CD14-positive monocyte (primary cell): ENCODE measurements around the gene LIAS. TPM values are rescaled to one million over a fixed set of nuclear protein-coding genes. Genes with fewer than 3 reads are reported as not detected.
"Not testable (repeated sequence)": the region's sequence is repeated elsewhere in the genome, so short reads cannot be mapped to it uniquely, and the experiment has no call there.

Experiments used
- DNase-seq, 3 donors: peaks; one replicate each; pipeline ENCODE4 v3.0.0-alpha.2; 2011 to 2022
- H2AFZ ChIP-seq: 2 replicates; pipeline ENCODE4 v1.6.0; 2012; ENCODE audit warnings: mild to moderate bottlenecking, low read depth, low read length, inconsistent platforms; ENCODE audit not compliant: insufficient read depth, poor library complexity, severe bottlenecking
- H3K27ac ChIP-seq, 2 donors: 1 replicate in 1 of 2; 2 replicates in 1 of 2; pipeline ENCODE4 v1.5.1; 2012 to 2013; ENCODE audit warnings: low read length in 2 of 2, control low read depth in 1 of 2, inconsistent platforms in 1 of 2, low read depth in 1 of 2, mild to moderate bottlenecking in 1 of 2
- H3K27me3 ChIP-seq, 2 donors: one replicate each; pipeline versions ENCODE4 v1.6.0 to v1.6.1; 2011 to 2013; ENCODE audit warnings: low read length in 2 of 2; ENCODE audit not compliant: control insufficient read depth in 2 of 2, insufficient read depth in 2 of 2
- H3K36me3 ChIP-seq, 2 donors: replicated peaks in 1 of 2; 1 replicate in 1 of 2; 2 replicates in 1 of 2; pipeline versions ENCODE4 v1.5.1 to v1.6.1; 2012 to 2013; ENCODE audit warnings: low read length in 2 of 2, control low read depth in 1 of 2, inconsistent platforms in 1 of 2, mild to moderate bottlenecking in 1 of 2; ENCODE audit not compliant: insufficient read depth in 2 of 2, control insufficient read depth in 1 of 2
- H3K4me1 ChIP-seq, 2 donors: 1 replicate in 1 of 2; 2 replicates in 1 of 2; pipeline versions ENCODE4 v1.5.1 to v1.6.1; 2012 to 2013; ENCODE audit warnings: low read length in 2 of 2, control low read depth in 1 of 2, inconsistent platforms in 1 of 2, mild to moderate bottlenecking in 1 of 2, moderate library complexity in 1 of 2; ENCODE audit not compliant: insufficient read depth in 2 of 2, control insufficient read depth in 1 of 2
- H3K4me2 ChIP-seq: replicated peaks from 2 replicates; pipeline ENCODE3; 2012; ENCODE audit warnings: low read length, moderate library complexity, mild to moderate bottlenecking; ENCODE audit not compliant: poor library complexity, severe bottlenecking; ENCODE audit errors: extremely low read depth
- H3K4me3 ChIP-seq, 3 experiments: fragments of 200-600 bp in 1 of 3; sonication (generic) in 1 of 3; replicated peaks in 1 of 3; 1 replicate in 2 of 3; 2 replicates in 1 of 3; pipeline ENCODE4 v1.5.1; 2011 to 2013; ENCODE audit warnings: low read length in 3 of 3, mild to moderate bottlenecking in 3 of 3, control low read depth in 2 of 3, low read depth in 2 of 3, inconsistent platforms in 1 of 3, moderate library complexity in 1 of 3
- H3K79me2 ChIP-seq: 2 replicates; pipeline ENCODE4 v1.6.0; 2012; ENCODE audit warnings: mild to moderate bottlenecking, control low read depth, inconsistent platforms, low read length, moderate library complexity; ENCODE audit not compliant: insufficient read depth
- H3K9ac ChIP-seq: 2 replicates; pipeline ENCODE4 v1.6.0; 2017; ENCODE audit warnings: low read length, mild to moderate bottlenecking; ENCODE audit not compliant: insufficient read depth, poor library complexity, severe bottlenecking
- H3K9me3 ChIP-seq, 2 donors: replicated peaks in 1 of 2; 1 replicate in 1 of 2; 2 replicates in 1 of 2; pipeline versions ENCODE4 v1.5.1 to v1.6.1; 2012 to 2013; ENCODE audit warnings: low read length in 2 of 2, control low read depth in 1 of 2; ENCODE audit not compliant: control insufficient read depth in 1 of 2, insufficient read depth in 1 of 2
- H4K20me1 ChIP-seq: 2 replicates; pipeline ENCODE4 v1.6.0; 2012; ENCODE audit warnings: mild to moderate bottlenecking, low read length, control low read depth, moderate library complexity; ENCODE audit not compliant: insufficient read depth
- H3K27ac Mint-ChIP-seq, 7 donors: one replicate each; pipeline ENCODE4 v1.8.0; 2020; ENCODE audit warnings: mild to moderate bottlenecking in 7 of 7, mixed read lengths in 7 of 7, moderate library complexity in 6 of 7, inconsistent platforms in 2 of 7
- H3K27me3 Mint-ChIP-seq, 3 donors: one replicate each; pipeline ENCODE4 v1.8.0; 2021 to 2022; ENCODE audit warnings: low read depth in 3 of 3, mild to moderate bottlenecking in 3 of 3, mixed read lengths in 3 of 3, moderate library complexity in 3 of 3, inconsistent platforms in 1 of 3
- H3K36me3 Mint-ChIP-seq, 2 donors: one replicate each; pipeline ENCODE4 v1.8.0; 2020; ENCODE audit warnings: mixed read lengths in 2 of 2, inconsistent platforms in 1 of 2, mild to moderate bottlenecking in 1 of 2
- H3K4me1 Mint-ChIP-seq: one replicate; pipeline ENCODE4 v1.8.0; 2020; ENCODE audit warnings: mild to moderate bottlenecking, mixed read lengths
- H3K4me3 Mint-ChIP-seq, 2 donors: one replicate each; pipeline ENCODE4 v1.8.0; 2020; ENCODE audit warnings: mild to moderate bottlenecking in 2 of 2, mixed read lengths in 2 of 2, moderate library complexity in 1 of 2
- H3K9me3 Mint-ChIP-seq, 7 donors: one replicate each; pipeline ENCODE4 v1.8.0; 2020 to 2022; ENCODE audit warnings: mixed read lengths in 7 of 7, mild to moderate bottlenecking in 6 of 7, moderate library complexity in 6 of 7, inconsistent platforms in 2 of 7
- CTCF ChIP-seq: fragments of 200-600 bp; IDR thresholded peaks from one replicate; pipeline ENCODE4 v1.8.0; 2022; ENCODE audit warnings: antibody characterized with exemption, mild to moderate bottlenecking
- WGBS: methylation state at CpG from one replicate; pipeline ENCODE4 v1.1.5; 2013; ENCODE audit warnings: missing lambda C conversion rate; ENCODE audit not compliant: insufficient coverage; 5-methylcytosine and 5-hydroxymethylcytosine counted together
- intact Hi-C, 2 donors: fragments of 100-400 bp; cut with micrococcal nuclease; formaldehyde crosslinking; loops; one replicate each; pipeline versions ENCODE4 v1.15.0 to v1.15.1; 2023
- polyA plus RNA-seq, 3 donors: library from polyadenylated mRNA; depleted of rRNA in 1 of 3; unstranded in 2 of 3; stranded (reverse) in 1 of 3; fragments of 300-500 nt in 2 of 3; fragments of >200 nt in 1 of 3; fragmentation: Illumina TruSeq in 2 of 3; gene quantifications; 1 replicate in 2 of 3; 2 replicates in 1 of 3; pipeline ENCODE4 v1.2.3, GENCODE V29; 2012 to 2021

The LIAS gene
- polyA plus RNA-seq, 3 donors: 7.2 to 8.9 (median 7.8) TPM

GRCh38 chr4:39502019-39502663 lies 43.3 kb downstream of the LIAS start:
- no peak for TF ChIP-seq CTCF

GRCh38 chr4:39502664-39503035 lies 43.8 kb downstream of the LIAS start:
- H3K4me3 Mint-ChIP-seq, H3K4me1 Mint-ChIP-seq, H4K20me1 ChIP-seq, H3K4me3 ChIP-seq, H3K27ac ChIP-seq, H3K4me2 ChIP-seq, H3K27ac Mint-ChIP-seq, H2AFZ ChIP-seq, H3K27me3 ChIP-seq, H3K79me2 ChIP-seq, H3K9me3 ChIP-seq, H3K4me1 ChIP-seq, intact Hi-C loops, DNase-seq, H3K9me3 Mint-ChIP-seq, H3K27me3 Mint-ChIP-seq, H3K9ac ChIP-seq: not testable (repeated sequence)
- H3K36me3 ChIP-seq: peaks cover 64 to 83% of the 10 kb centered on the region in 2 donors
- WGBS: no CpG with 5 or more reads among the region's 4 CpGs
- H3K36me3 Mint-ChIP-seq: peaks cover 67 to 87% of the 10 kb centered on the region in 2 donors

More at GRCh38 chr4:39502019-39502663, 43.3 kb downstream of the LIAS start:
- Histone ChIP-seq H3K79me2 (no peaks in the 10 kb centered on the region), H3K9ac (no peak overlapping the region), H3K9me3 (no peaks in the 10 kb centered on the region), H3K4me2 (no peak overlapping the region), H3K4me3 (no peak overlapping the region), H3K36me3 (peaks cover 59 to 78% of the 10 kb centered on the region in 2 donors), H4K20me1 (no peaks in the 10 kb centered on the region), H3K27ac (no peak overlapping the region), H3K4me1 (no peaks in the 10 kb centered on the region), H3K27me3 (no peaks in the 10 kb centered on the region), H2AFZ (no peak overlapping the region)
- DNase-seq: no peak
- intact Hi-C loops: no loop called here
- Mint-ChIP-seq H3K9me3 (no peaks in the 10 kb centered on the region), H3K4me1 (no peaks in the 10 kb centered on the region), H3K27me3 (no peaks in the 10 kb centered on the region), H3K36me3 (peaks cover 62 to 83% of the 10 kb centered on the region in 2 donors), H3K4me3 (no peak overlapping the region), H3K27ac (no peak overlapping the region)
